NCI-H146 (cell line): ENCODE data around the gene ASB16.
A peak's percentile ranks its signal among the peaks of the same experiment; 100 is the strongest.
"Not testable (repeated sequence)": the region's sequence is repeated elsewhere in the genome, so short reads cannot be mapped to it uniquely, and the experiment has no call there.

Experiments used
- DNase-seq: peaks from one replicate; lab custom pipeline; 2025; lab: John Stamatoyannopoulos, UW

Gene ASB16

DNA sequence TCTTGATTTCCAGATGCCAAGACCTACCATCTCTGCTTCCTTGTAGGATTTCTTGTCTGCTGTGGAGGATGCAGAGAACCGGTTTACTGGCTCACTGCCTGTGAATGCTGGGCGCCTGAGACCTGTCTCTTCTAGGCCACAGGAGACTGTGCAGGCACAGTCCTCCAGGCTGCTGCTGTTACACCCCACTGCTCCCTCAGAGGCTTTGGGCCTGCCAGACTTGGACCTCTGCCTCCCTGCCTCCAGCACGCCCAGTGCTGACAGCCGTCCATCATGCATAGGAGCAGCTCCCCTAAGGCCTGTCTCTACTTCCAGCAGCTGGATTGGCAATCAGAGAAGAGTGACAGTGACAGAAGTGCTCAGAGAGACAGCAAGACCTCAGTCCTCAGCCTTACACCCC is 22.7 kb upstream of the ASB16 start:
- DNase-seq: no peak

DNA sequence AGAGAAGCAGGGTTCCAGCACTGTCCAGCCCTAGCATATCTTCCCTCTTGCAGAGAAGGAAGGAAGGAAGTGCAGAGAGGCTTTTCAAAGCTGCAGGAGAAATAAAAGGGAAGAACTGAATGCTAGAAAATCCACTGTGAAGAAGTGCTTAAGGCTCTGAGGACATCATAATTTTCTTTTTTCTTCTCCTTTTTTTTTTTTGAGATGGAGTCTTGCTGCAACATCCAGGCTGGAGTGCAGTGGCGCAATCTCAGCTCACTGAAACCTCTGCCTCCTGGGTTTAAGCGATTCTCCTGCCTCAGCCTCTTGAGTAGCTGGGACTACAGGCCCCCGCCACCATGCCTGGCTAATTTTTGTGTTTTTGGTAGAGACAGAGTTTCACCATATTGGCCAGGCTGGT is 21.4 kb upstream of the ASB16 start:
- DNase-seq: not testable (repeated sequence)

DNA sequence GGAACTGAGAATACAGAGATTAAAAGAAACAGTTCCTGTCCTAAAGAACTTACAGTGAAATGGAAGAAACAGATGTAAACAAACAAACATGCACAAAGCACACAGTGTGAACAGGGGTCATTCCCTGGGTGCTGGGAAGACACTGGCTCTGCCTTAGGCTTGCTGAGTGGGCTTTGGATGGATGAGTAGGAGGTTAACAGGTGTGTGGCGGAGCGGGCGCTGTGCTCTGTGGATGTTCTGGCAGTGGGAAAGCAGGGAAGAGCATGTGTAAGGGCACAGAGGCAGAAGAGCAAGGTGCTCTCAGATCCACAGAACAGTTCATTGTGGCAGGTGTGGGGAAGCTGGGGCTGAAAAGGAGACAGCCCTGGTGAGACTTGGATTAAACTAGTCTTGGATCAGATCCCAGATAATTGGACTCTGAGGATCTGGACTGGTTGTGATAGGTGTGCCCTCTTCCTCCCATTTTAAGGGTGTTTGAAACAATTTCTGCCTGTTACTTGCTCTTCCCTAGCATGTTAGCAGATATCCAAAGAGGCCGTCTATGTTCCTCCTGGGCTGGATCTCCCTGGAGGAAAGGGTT is 20.7 kb upstream of the ASB16 start:
- no peak for DNase-seq

GRCh38 chr17:44152875-44153274 is 17.6 kb upstream of the ASB16 start:
- DNase-seq: no peak

DNA sequence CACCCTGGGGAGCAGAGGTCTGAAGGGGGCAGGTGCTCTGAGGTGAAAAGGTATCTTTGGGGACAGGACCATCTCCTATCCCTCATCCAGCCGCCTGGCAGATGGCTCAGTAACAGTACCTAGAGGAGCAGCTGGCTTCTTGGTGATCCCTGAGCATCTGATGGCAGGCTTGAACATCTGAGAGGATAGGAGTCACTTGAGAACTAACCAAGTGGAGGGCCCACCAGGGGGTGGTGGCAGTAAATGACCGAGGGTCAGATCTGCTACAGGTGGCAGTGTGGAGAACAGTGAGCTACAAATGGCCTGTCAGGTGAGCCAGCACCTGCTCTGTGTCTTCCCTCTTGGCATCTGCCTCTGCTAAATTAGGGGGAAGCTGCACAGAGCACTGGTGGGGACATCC is 15.0 kb upstream of the ASB16 start:
- DNase-seq: peak; percentile 87

DNA sequence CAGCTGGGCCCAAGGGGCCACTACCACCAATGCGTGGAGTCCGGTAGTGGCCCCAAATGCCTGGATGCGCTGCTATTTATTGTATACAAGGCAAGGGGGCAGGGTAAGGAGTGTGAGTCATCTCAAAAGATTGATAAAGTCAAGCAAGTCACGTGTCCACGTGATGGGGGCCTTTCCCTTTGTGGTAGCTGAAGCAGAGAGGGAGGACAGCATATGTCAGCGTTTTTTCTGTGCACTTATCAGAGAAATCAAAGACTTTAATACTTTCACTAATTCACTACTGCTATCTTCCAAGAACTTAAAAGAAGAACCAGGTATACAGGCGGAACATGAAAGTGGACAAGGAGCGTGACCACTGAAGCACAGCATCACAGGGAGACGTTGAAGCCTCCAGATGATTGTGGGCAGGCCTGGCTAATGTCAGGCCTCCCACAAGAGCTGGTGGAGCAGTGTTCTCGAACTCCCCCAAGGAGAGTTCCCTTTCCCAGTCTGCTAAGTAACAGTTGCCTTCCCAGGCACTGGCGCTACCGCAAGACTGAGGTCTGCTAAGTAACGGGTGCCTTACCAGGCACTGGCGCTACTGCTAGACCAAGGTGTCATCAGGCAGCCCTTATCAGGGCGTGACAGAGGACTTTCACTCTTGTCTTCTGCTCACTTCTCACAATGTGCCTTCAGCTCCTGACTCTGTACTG is 10.8 kb upstream of the ASB16 start:
- DNase-seq: no peak

DNA sequence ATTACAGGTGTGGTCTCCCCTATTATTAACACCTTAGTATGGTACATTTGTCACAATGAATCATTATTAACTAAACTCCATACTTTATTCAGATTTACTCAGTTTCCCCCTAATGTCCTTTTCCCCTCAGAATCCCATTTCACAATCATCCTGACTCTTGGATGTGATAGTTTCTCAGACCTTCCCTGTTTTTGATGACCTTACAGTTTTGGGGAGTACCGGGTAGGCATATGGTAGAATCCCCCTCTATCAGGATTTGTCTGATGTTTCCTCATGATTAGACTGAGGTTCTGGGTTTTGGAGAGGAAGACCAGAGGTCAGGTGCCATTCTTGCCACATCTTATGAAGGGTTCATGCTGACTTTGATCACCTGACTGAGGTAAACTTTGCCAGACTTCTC is 6.0 kb upstream of the ASB16 start:
- DNase-seq: no peak

GRCh38 chr17:44167181-44167861 is 3.2 kb upstream of the ASB16 start:
- DNase-seq: no peak

DNA sequence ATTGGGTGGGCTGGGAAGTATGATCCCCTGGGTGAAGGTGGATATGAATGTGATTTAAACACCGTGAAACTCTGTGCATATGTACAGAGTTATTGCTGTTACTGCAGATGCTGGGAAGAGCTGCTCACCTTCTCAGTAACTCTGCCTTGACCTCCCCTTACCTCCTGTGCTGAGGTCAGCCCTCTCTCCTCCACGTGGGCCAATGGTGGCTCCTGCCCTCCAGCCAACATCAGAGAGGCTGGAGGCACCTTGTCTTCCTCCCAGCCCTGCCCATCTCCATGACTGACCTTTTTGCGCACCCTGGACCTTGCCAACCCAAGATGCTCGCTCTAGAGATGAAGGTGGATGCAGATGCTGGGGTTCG is 387 bp upstream of the ASB16 start:
- no peak for DNase-seq

GRCh38 chr17:44171931-44172455 is 1.5 kb downstream of the ASB16 start:
- DNase-seq: no peak

DNA sequence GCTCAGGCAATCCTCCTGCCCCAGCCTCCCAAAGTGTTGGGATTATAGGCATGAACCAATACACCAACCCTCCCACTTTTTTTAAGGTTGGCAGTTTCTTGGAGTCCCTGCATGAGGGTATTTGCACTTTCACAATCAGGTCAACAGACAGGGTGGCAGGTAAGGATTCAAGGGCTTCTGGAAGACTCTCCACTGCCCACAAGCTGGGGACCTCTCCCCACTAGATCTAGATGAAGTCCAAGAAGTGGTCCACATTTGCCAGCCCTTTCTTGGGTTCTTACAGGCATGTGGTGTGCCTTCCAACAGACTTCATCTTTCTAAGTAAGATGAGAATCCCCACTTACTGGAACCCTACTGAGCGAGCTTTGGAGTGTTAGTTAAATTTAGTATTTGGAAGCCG is 3.9 kb downstream of the ASB16 start:
- DNase-seq: no peak

- DNase-seq: no peak
Observed at GRCh38 chr17:44176257-44176656, 5.8 kb downstream of the ASB16 start.

GRCh38 chr17:44176671-44177501 is 6.4 kb downstream of the ASB16 start:
- DNase-seq: no peak

DNA sequence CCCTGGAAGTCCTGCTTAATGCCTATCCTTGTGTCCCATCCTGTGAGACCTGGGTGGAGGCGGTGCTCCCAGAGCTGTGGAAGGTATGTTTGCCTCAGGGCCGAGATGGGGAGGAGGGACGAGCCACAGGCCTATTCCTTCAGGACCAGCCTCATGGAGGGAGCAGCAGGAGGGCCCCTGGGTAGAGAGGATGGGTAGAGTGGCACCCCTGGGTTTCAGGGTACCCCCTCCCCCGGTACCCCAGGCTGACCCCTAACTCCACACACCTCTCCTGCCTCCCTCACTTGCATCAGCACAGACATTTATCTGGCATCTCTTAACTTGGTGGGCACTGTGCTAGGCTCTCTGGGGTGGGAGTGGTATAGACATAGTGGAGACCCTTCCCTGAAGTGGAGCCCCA is 7.1 kb downstream of the ASB16 start:
- DNase-seq: no peak

DNA sequence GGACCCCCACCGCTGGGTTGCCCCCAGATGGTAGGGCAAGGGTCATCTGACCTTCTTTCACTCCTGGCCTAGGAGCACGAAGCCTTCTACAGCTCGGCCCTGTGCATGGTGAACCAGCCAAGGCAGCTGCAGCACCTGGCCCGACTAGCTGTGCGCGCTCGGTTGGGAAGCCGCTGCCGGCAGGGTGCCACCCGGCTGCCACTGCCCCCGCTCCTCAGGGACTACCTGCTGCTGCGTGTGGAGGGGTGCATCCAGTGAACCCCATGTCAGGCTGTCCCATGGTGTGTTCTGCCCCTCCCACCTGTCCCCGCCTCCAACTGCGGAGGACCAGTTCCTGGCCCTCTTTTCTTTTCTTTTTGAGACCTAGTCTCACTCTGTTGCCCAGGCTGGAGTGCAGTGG is 7.6 kb downstream of the ASB16 start:
- DNase-seq: no peak

DNA sequence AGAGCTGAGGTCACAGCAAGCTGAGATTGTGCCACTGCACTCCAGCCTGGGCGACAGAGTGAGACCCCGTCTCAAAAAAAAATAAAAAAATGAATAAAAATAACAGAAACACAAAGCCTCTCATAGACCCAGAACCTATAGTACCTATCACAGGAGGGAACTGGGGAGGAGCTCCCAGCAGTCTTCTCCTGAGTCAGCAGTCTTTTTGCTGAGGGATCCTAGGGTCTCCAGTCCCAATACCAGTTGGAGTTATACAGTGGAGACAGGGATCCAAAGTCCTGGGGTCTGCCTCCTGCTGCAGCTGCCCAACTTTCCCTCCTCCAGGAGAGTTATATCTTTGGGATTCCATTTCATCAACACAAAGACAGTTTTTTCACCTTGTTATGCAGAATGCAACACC is 12.5 kb downstream of the ASB16 start:
- no peak for DNase-seq

GRCh38 chr17:44184212-44184810 is 13.8 kb downstream of the ASB16 start:
- DNase-seq: no peak

GRCh38 chr17:44186307-44187130 is 16.0 kb downstream of the ASB16 start, which contains the start of gene TMUB2:
TMUB2 (plus strand) TSS chr17:44186972; CDS start chr17:44187709, 737 bp downstream.
- DNase-seq: peak; percentile 100

GRCh38 chr17:44187131-44187899 is 16.8 kb downstream of the ASB16 start:
- DNase-seq: peak; percentile 74
